Endothelial cell (in vitro differentiated cells): ENCODE data around the gene GNPDA2. TPM values are rescaled to one million over a fixed set of nuclear protein-coding genes. Genes with fewer than 3 reads are reported as not detected.

Experiments
- DNase-seq: peaks from one replicate; pipeline ENCODE4 v3.0.0; 2021; ENCODE audit warnings: low spot score
- H3K27ac Mint-ChIP-seq: one replicate; pipeline ENCODE4 v1.8.0; 2021; ENCODE audit warnings: mixed read lengths, inconsistent platforms; ENCODE audit not compliant: unreplicated experiment
- H3K27me3 Mint-ChIP-seq: one replicate; pipeline ENCODE4 v1.8.0; 2021; ENCODE audit warnings: mild to moderate bottlenecking, moderate library complexity, mixed read lengths, inconsistent platforms; ENCODE audit not compliant: unreplicated experiment
- H3K36me3 Mint-ChIP-seq: one replicate; pipeline ENCODE4 v1.8.0; 2021; ENCODE audit warnings: mild to moderate bottlenecking, low read depth, mixed read lengths, inconsistent platforms; ENCODE audit not compliant: unreplicated experiment
- H3K4me1 Mint-ChIP-seq: one replicate; pipeline ENCODE4 v1.8.0; 2021; ENCODE audit warnings: mild to moderate bottlenecking, mixed read lengths, inconsistent platforms; ENCODE audit not compliant: unreplicated experiment
- H3K4me3 Mint-ChIP-seq: one replicate; pipeline ENCODE4 v1.8.0; 2021; ENCODE audit warnings: mild to moderate bottlenecking, mixed read lengths, inconsistent platforms; ENCODE audit not compliant: unreplicated experiment
- H3K9me3 Mint-ChIP-seq: one replicate; pipeline ENCODE4 v1.8.0; 2021; ENCODE audit warnings: mixed read lengths, inconsistent platforms; ENCODE audit not compliant: unreplicated experiment
- total RNA-seq: library from RNA; stranded (reverse); fragmentation: NEBNext Ultra II Directional; extraction: Animal tissue kit (Norgen Biotek cat#: 25700); gene quantifications from one replicate; pipeline ENCODE4 v1.2.1, GENCODE V29; 2021; ENCODE audit not compliant: unreplicated experiment
- TF ChIP-seq, protein P1 (sequence below): fragments of 200-600 bp; sonication (generic); IDR thresholded peaks from one replicate; pipeline ENCODE4 v1.5.0; 2021; ENCODE audit warnings: antibody characterized with exemption; ENCODE audit not compliant: unreplicated experiment

GNPDA2 gene
- total RNA-seq, 1 donor from 2014 or later: 7.2 TPM

DNA sequence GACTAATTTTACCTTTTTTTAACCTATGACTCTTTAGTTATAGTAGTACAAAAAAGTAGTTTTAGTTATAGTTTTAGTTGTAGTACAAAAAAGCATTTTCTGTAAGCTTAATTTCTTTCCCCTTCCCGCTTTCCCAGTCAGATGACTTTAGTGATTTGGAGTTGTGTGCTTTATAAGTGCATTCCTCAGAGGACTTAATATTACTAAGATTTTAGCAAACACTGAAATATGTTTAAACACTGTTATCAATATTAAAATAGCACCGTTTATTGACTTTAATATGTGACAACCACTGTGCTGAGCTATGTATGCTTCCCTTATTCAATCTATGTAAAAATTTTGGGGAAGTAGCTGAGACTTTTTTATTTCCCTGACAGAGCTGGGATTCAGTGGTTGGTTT is 25.3 kb downstream of the GNPDA2 start:
- H3K27me3 Mint-ChIP-seq: no peaks in the 10 kb centered on the region
- H3K9me3 Mint-ChIP-seq: no peaks in the 10 kb centered on the region

DNA sequence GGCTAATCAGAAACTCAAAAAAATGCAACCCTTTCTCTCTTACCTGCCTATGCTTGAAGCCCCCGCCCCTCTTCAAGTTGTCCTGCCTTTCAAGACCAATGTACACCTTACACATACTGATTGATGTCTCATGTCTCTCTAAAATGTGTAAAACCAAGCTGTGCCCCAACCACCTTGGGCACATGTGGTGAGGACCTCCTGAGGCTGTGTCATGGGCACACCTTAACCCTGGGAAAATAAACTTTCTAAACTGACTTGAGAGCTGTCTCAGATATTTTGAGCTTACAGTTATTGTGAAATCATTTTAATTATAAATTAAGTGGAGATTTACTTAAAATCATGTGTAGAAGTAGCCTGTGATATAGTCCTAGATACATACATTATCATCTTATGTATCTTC is 25.9 kb downstream of the GNPDA2 start:
- no peak for DNase-seq
- no peaks in the 10 kb centered on the region for H3K27me3 Mint-ChIP-seq
- H3K4me3 Mint-ChIP-seq: no peak overlapping the region
- TF ChIP-seq, protein P1, sequence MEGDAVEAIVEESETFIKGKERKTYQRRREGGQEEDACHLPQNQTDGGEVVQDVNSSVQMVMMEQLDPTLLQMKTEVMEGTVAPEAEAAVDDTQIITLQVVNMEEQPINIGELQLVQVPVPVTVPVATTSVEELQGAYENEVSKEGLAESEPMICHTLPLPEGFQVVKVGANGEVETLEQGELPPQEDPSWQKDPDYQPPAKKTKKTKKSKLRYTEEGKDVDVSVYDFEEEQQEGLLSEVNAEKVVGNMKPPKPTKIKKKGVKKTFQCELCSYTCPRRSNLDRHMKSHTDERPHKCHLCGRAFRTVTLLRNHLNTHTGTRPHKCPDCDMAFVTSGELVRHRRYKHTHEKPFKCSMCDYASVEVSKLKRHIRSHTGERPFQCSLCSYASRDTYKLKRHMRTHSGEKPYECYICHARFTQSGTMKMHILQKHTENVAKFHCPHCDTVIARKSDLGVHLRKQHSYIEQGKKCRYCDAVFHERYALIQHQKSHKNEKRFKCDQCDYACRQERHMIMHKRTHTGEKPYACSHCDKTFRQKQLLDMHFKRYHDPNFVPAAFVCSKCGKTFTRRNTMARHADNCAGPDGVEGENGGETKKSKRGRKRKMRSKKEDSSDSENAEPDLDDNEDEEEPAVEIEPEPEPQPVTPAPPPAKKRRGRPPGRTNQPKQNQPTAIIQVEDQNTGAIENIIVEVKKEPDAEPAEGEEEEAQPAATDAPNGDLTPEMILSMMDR: no peak
- H3K4me1 Mint-ChIP-seq: peaks cover 8% of the 10 kb centered on the region
- no peak overlapping the region for H3K27ac Mint-ChIP-seq
- H3K36me3 Mint-ChIP-seq: peaks cover 3% of the 10 kb centered on the region
- H3K9me3 Mint-ChIP-seq: no peaks in the 10 kb centered on the region

More for the DNA sequence above, 25.3 kb downstream of the GNPDA2 start:
- peaks cover 7% of the 10 kb centered on the region for H3K4me1 Mint-ChIP-seq
- peaks cover 3% of the 10 kb centered on the region for H3K36me3 Mint-ChIP-seq
- no peak for DNase-seq
- H3K27ac Mint-ChIP-seq: no peak overlapping the region
- TF ChIP-seq, protein P1: no peak
- no peak overlapping the region for H3K4me3 Mint-ChIP-seq

DNA sequence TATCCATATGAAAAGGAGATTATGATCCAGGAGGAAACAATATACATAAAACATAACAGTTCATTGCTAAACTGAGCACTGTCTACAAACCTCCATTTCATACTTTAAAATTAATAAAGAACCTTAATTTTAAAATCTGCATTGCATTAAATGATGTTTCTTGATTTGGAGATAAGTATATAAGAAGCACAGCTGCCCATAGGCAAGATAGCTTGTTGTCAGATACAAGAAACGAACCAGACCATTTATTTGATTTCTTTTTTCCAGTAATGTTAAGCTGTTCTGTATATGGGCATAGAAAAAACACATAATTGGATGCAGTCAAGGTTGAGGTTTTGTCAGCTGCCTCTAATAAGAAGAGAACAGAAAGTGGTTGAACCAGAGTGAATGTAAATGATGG is 41.7 kb downstream of the GNPDA2 start:
- Mint-ChIP-seq H3K4me3 (no peak overlapping the region), H3K36me3 (no peaks in the 10 kb centered on the region), H3K27ac (no peak overlapping the region), H3K4me1 (peaks cover under 1% of the 10 kb centered on the region), H3K9me3 (no peaks in the 10 kb centered on the region), H3K27me3 (no peaks in the 10 kb centered on the region)
- TF ChIP-seq, protein P1: no peak
- no peak for DNase-seq

DNA sequence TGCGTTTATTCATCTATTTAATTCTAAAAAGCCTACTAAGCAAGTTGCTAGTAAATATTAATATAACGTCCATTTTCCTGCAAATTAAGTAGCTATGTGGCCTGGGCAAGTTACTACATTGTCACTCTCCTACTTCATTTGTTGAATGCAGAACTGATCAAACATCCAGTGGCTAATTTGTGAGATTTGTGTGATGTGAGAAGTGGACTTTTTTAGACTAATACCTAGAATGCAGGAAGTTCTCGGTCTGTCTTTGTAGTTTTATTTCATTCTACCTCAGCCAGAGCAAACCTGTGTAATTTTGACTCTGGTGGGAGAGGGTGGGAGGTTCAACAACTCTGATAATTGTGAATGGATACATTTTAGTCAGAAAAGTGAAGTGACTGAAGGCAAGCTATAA is 47.3 kb downstream of the GNPDA2 start:
- Mint-ChIP-seq H3K36me3 (no peaks in the 10 kb centered on the region), H3K9me3 (no peaks in the 10 kb centered on the region), H3K27ac (peak overlapping the region; percentile 94), H3K4me1 (peaks cover 13% of the 10 kb centered on the region), H3K27me3 (peaks cover 3% of the 10 kb centered on the region), H3K4me3 (peak overlapping the region; percentile 97)
- TF ChIP-seq, protein P1: no peak
- no peak for DNase-seq

DNA sequence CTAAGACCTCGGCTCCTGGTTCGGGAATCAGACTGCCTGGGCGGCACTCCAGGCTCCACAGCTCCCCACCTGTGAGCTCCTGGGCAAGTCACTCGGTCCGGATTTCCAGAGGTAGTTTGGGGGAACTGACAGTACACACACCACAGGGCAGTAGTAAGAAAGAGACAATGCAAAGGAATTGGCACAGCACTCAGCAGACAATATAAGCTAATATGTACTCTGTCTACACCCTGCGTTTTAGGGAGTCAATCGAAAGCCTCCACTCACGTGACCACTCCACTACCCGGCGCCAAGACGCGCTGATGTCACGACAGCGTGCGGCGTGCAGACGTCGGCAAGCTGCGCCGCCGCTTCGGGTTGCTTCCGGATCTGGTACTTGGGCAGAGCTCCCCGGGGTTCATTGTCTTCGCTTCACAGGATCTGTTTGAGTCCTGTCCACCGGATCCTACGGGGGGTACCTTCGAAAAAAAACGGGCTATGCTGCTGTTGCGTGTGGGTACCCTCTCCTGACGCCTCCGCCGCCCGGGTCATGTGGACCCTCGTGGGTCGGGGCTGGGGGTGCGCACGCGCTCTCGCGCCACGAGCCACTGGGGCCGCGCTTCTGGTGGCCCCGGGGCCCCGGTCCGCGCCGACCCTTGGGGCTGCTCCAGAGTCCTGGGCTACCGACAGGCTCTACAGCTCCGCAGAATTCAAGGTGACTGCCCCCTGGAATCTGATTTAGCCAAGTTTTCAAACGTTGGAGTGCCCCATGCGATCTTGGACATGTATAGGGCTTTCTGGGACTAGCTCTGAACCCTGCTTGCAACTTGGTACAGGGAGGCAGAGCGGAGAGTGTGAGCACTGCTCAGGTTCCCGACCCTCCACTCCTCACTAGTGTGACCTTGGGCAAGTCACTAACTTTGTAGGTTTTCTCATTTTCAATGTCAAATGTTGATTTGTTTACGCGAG is 48.0 kb downstream of the GNPDA2 start, which contains the start of gene GUF1:
Gene GUF1 (plus strand): TSS at position 327 of the 948 bp plus-strand sequence. CDS start 203 bp downstream, at position 530.
- H3K4me3 Mint-ChIP-seq: peak within 1 kb of the TSS; percentile 97
- no peaks in the 10 kb centered on the region for H3K9me3 Mint-ChIP-seq
- peaks cover 3% of the 10 kb centered on the region for H3K27me3 Mint-ChIP-seq
- peaks cover 13% of the 10 kb centered on the region for H3K4me1 Mint-ChIP-seq
- TF ChIP-seq, protein P1: no peak
- peak; percentile 79 for DNase-seq
- H3K27ac Mint-ChIP-seq: peak within 1 kb of the TSS; percentile 94
- H3K36me3 Mint-ChIP-seq: no peaks in the 10 kb centered on the region
